ENCODE data around the gene ZFAND2A. TPM values are rescaled to one million over a fixed set of nuclear protein-coding genes. Genes with fewer than 3 reads are reported as not detected.
"Not testable (repeated sequence)": the region's sequence is repeated elsewhere in the genome, so short reads cannot be mapped to it uniquely, and the experiment has no call there.

The ZFAND2A gene
- total RNA-seq (10 to 100 TPM; 17.3 to 23.3 TPM), polyA plus RNA-seq (10 to 100 TPM; 36.8 to 44.3 TPM)
- long read RNA-seq, donor 1, transcript ZFAND2A-201 (5 exons, 860 nt) = major isoform, 7 of 8 reads
- long read RNA-seq, donor 1, partial matches to known transcripts = 0 of 8 reads
- long read RNA-seq, donor 1, other reads (novel, unspliced or antisense) = 0 of 8 reads
- long read RNA-seq, donor 2, partial matches to known transcripts = 0 of 1 reads
- long read RNA-seq, donor 2, other reads (novel, unspliced or antisense) = 0 of 1 reads
- long read RNA-seq, donor 3, transcript ZFAND2A-201 (5 exons, 860 nt) = major isoform, 8 of 11 reads
- long read RNA-seq, donor 3, partial matches to known transcripts = 0 of 11 reads
- long read RNA-seq, donor 3, other reads (novel, unspliced or antisense) = 0 of 11 reads
- long read RNA-seq, donor 4, partial matches to known transcripts = 0 of 5 reads
- long read RNA-seq, donor 4, other reads (novel, unspliced or antisense) = 0 of 5 reads
- long read RNA-seq, donor 5, transcript ZFAND2A-201 (5 exons, 860 nt) = major isoform, 5 of 5 reads
- long read RNA-seq, donor 5, partial matches to known transcripts = 0 of 5 reads
- long read RNA-seq, donor 5, other reads (novel, unspliced or antisense) = 0 of 5 reads

- Histone ChIP-seq H3K27me3 (ENCODE audit: control insufficient read depth in 3 of 3, insufficient read depth in 3 of 3, low read length in 2 of 3) (no peaks in the 10 kb centered on the region), H3K9me3 (ENCODE audit: control insufficient read depth in 4 of 4, insufficient read depth in 3 of 4, low read length in 3 of 4) (no peaks in the 10 kb centered on the region), H3K9ac (ENCODE audit: insufficient read depth in 1 of 2, low read length in 2 of 2) (peak within 1 kb of the TSS; percentile 55 to 89), H3K36me3 (ENCODE audit: control insufficient read depth in 4 of 4, insufficient read depth in 4 of 4, low read length in 4 of 4) (peaks cover 4 to 27% (median 15%) of the 10 kb centered on the region in 4 donors), H3K27ac (ENCODE audit: low read depth in 1 of 2, low read length in 1 of 2) (peak within 1 kb of the TSS; percentile 94 to 95), H3K4me1 (ENCODE audit: control insufficient read depth in 5 of 5, insufficient read depth in 5 of 5, low read length in 5 of 5) (peaks cover 3 to 18% (median 9%) of the 10 kb centered on the region in 5 donors), H3K4me3 (peak within 1 kb of the TSS; percentile 100)
- no peak for TF ChIP-seq CTCF (IDR thresholded peaks at IDR 0.05; ENCODE audit: control extremely low read depth, extremely low read depth)
- 0% methylated on average over 62 to 83 of the region's 83 CpGs for WGBS, 2 donors
- peak; percentile 98 to 99 (median 98) for DNase-seq
- ATAC-seq (ENCODE audit: insufficient read depth, low FRiP score) = peak; percentile 99
These were observed at the start of gene ZFAND2A for GRCh38 chr7:1159891-1160669. ZFAND2A (minus strand) TSS chr7:1160196; CDS start chr7:1158212, 1,984 bp downstream.

GRCh38 chr7:1209097-1209496 is 49.1 kb upstream of the ZFAND2A start:
- Histone ChIP-seq H3K27ac (ENCODE audit: low read depth in 1 of 2, low read length in 1 of 2) (no peak overlapping the region), H3K9ac (ENCODE audit: insufficient read depth in 1 of 2, low read length in 2 of 2) (no peak overlapping the region), H3K4me3 (no peak overlapping the region), H3K36me3 (ENCODE audit: control insufficient read depth in 4 of 4, insufficient read depth in 4 of 4, low read length in 4 of 4) (no peaks in the 10 kb centered on the region), H3K4me1 (ENCODE audit: control insufficient read depth in 5 of 5, insufficient read depth in 5 of 5, low read length in 5 of 5) (peaks cover 0 to 4% (median 0%) of the 10 kb centered on the region in 5 donors), H3K27me3 (ENCODE audit: control insufficient read depth in 3 of 3, insufficient read depth in 3 of 3, low read length in 2 of 3) (peaks cover 0 to 34% (median 20%) of the 10 kb centered on the region in 3 donors), H3K9me3 (ENCODE audit: control insufficient read depth in 4 of 4, insufficient read depth in 3 of 4, low read length in 3 of 4) (peaks cover 0 to 2% (median 0%) of the 10 kb centered on the region in 4 donors)
- WGBS, 2 donors = 83 to 84% methylated on average over 14 of the region's 14 CpGs
- DNase-seq = no peak
- no peak for ATAC-seq (ENCODE audit: insufficient read depth, low FRiP score)
- no peak for TF ChIP-seq CTCF (IDR thresholded peaks at IDR 0.05; ENCODE audit: control extremely low read depth, extremely low read depth)

- not testable (repeated sequence) for H3K9ac ChIP-seq (ENCODE audit: insufficient read depth in 1 of 2, low read length in 2 of 2); H3K9me3 ChIP-seq (ENCODE audit: control insufficient read depth in 4 of 4, insufficient read depth in 3 of 4, low read length in 3 of 4); H3K4me3 ChIP-seq; DNase-seq; H3K4me1 ChIP-seq (ENCODE audit: control insufficient read depth in 5 of 5, insufficient read depth in 5 of 5, low read length in 5 of 5); ATAC-seq (ENCODE audit: insufficient read depth, low FRiP score); H3K36me3 ChIP-seq (ENCODE audit: control insufficient read depth in 4 of 4, insufficient read depth in 4 of 4, low read length in 4 of 4); H3K27ac ChIP-seq (ENCODE audit: low read depth in 1 of 2, low read length in 1 of 2)
- peaks cover 0 to 14% (median 9%) of the 10 kb centered on the region in 3 donors for H3K27me3 ChIP-seq (ENCODE audit: control insufficient read depth in 3 of 3, insufficient read depth in 3 of 3, low read length in 2 of 3)
- WGBS, 2 donors = 88 to 89% methylated on average over 7 of the region's 7 CpGs
These were observed 45.7 kb upstream of the ZFAND2A start for GRCh38 chr7:1205742-1206141.

Data from lung (tissue), 16 donors.